K562 (cell line): Measurements from ENCODE around the gene FOXJ1. TPM values are rescaled to one million over a fixed set of nuclear protein-coding genes. Genes with fewer than 3 reads are reported as not detected.
A peak's percentile ranks its signal among the peaks of the same experiment; 100 is the strongest.

ENCODE experiments used
- ARID1B ChIP-seq: fragments of 450-650 bp; IDR thresholded peaks from 2 replicates; pipeline ENCODE4 v1.6.1; 2016; ENCODE audit warnings: antibody characterized with exemption, mild to moderate bottlenecking, inconsistent platforms
- CXXC5 ChIP-seq: fragments of 250-450 bp; sonication (Bioruptor Pico); IDR thresholded peaks from 2 replicates; pipeline ENCODE4 v1.8.0; 2022; ENCODE audit warnings: inconsistent platforms, mild to moderate bottlenecking, moderate library complexity
- KLF6 ChIP-seq: fragments of 250-450 bp; sonication (Bioruptor Pico); IDR thresholded peaks from 2 replicates; pipeline ENCODE4 v1.4.0; 2020; ENCODE audit warnings: mild to moderate bottlenecking, moderate library complexity, borderline replicate concordance
- MGA ChIP-seq: fragments of 450-650 bp; IDR thresholded peaks from 2 replicates; pipeline ENCODE4 v1.6.1; 2016; ENCODE audit warnings: mild to moderate bottlenecking, moderate library complexity
- NFRKB ChIP-seq: fragments of 450-650 bp; IDR thresholded peaks from 2 replicates; pipeline ENCODE4 v1.6.1; 2016; ENCODE audit warnings: low read depth
- PATZ1 ChIP-seq: fragments of 250-450 bp; sonication (Bioruptor Pico); IDR thresholded peaks from 2 replicates; pipeline ENCODE4 v1.5.0; 2020; ENCODE audit warnings: mild to moderate bottlenecking, borderline replicate concordance
- POLR2H ChIP-seq: IDR thresholded peaks from 2 replicates; pipeline ENCODE4 v1.6.1; 2016; ENCODE audit warnings: missing genetic modification characterization, low read depth, mild to moderate bottlenecking, control low read depth, missing compliant biosample characterization, moderate library complexity
- RBFOX2 ChIP-seq: fragments of 200-400 bp; formaldehyde crosslinking; IDR thresholded peaks from 2 replicates; pipeline ENCODE4 v1.6.1; 2017; ENCODE audit warnings: low read depth, mild to moderate bottlenecking, low read length, moderate library complexity
- ZBTB17 ChIP-seq: fragments of 450-650 bp; formaldehyde crosslinking; IDR thresholded peaks from 2 replicates; pipeline ENCODE4 v1.4.0; 2020; ENCODE audit warnings: mild to moderate bottlenecking
- ZNF589 ChIP-seq: fragments of 200-800 bp; sonication (Bioruptor generic); IDR thresholded peaks from 2 replicates; pipeline ENCODE4 v1.6.1; 2016; ENCODE audit warnings: low read depth, missing genetic modification characterization, missing compliant biosample characterization
- polyA plus RNA-seq, 8 experiments: library from polyadenylated mRNA; depleted of rRNA in 4 of 8; stranded (reverse) in 5 of 8; unstranded in 3 of 8; fragments of >200 nt; fragmentation: Nextera tagmentation in 2 of 8; fragmentation: Illumina TruSeq in 1 of 8; extraction: Ambion mirVana in 2 of 8; extraction: Trizol in 1 of 8; gene quantifications; 2 replicates each; pipeline versions ENCODE4 v1.2.1 to v1.2.3, GENCODE V29; 2011 to 2014; ENCODE audit warnings: inconsistent platforms in 1 of 8, missing spikeins in 1 of 8
- total RNA-seq, 7 experiments: library from RNA; depleted of rRNA in 6 of 7; stranded (reverse); fragments of >200 nt in 6 of 7; fragmentation: Illumina TruSeq in 2 of 7; extraction: Trizol in 2 of 7; gene quantifications; 2 replicates each; pipeline versions ENCODE4 v1.2.1 to v1.2.3, GENCODE V29; 2011 to 2021; ENCODE audit warnings: low replicate concordance in 1 of 7

Gene FOXJ1
- total and polyA plus RNA-seq, 9 of the 15 experiments (the other 6 are each of a cell fraction or from before 2014, with no cell fraction given): 0.07 TPM; not detected in 8

GRCh38 chr17:76179496-76180467 lies 38.7 kb upstream of the FOXJ1 start (continued):
- TF ChIP-seq NFRKB (peak; percentile 60; the same call in 1 of the 2 replicates), KLF6 (CRISPR knock-in tag) (peak; percentile 21; the same call in 1 of the 2 replicates), ZBTB17 (CRISPR knock-in tag) (no peak), PATZ1 (0 out of 2 replicates have a peak, but pooled peaks have one; percentile 49), ZNF589 (CRISPR knock-in tag) (peak; percentile 95), ARID1B (peak; percentile 24; the same call in 1 of the 2 replicates), RBFOX2 (peak; percentile 62), CXXC5 (CRISPR knock-in tag) (peak; percentile 28), MGA (peak; percentile 50; the same call in 1 of the 2 replicates), POLR2H (tag) (peak; percentile 74)
